K562 (cell line): Measurements from ENCODE around the gene MYH15. TPM values are rescaled to one million over a fixed set of nuclear protein-coding genes. Genes with fewer than 3 reads are reported as not detected.
A peak's percentile ranks its signal among the peaks of the same experiment; 100 is the strongest.

Experiments used
- ATAC-seq: fragments of 200-7000 bp; cut with Tn5 transposase; 3 replicates; pipeline ENCODE4 v1.9.1; 2020; ENCODE audit warnings: moderate library complexity
- BruUV-seq: library from RNA; stranded (reverse); fragments of 400-500 nt; replicated peaks from 2 replicates; lab custom pipeline; 2021; lab: Mats Ljungman, UMichigan
- CTCF ChIA-PET: fragments of 300-600 bp; formaldehyde crosslinking; extraction: SDS; loops from one replicate; lab custom pipeline; 2021; ENCODE audit warnings: low intra/inter-chr PET ratio; lab: Yijun Ruan, JAX
- POLR2A ChIA-PET: fragments of 300-600, 350-650 bp; sonication (Branson Sonifier 250); formaldehyde crosslinking; extraction: SDS; loops from one replicate; lab custom pipeline; 2021; ENCODE audit warnings: antibody characterized with exemption, inconsistent platforms; lab: Yijun Ruan, JAX
- DNase-seq, 4 experiments: peaks; one replicate each; pipeline versions ENCODE4 v3.0.0 to v3.0.0-alpha.2; 2011 to 2018; ENCODE audit warnings: low spot score in 3 of 4, mixed read lengths in 3 of 4; ENCODE audit errors: extremely low read depth in 1 of 4
- FAIRE-seq: peaks from 2 replicates; lab custom pipeline; 2011; peaks lifted over from hg19 to GRCh38; lab: Jason Lieb, UNC
- H2AFZ ChIP-seq: 2 replicates; pipeline ENCODE4 v1.6.0; 2011; ENCODE audit warnings: low read depth, low read length, control low read depth, inconsistent platforms
- H3K27ac ChIP-seq: fragments of 200-600 bp; 3 replicates; pipeline ENCODE4 v1.8.0; 2011; ENCODE audit warnings: low read depth, mild to moderate bottlenecking, control low read depth, inconsistent platforms, low read length, moderate library complexity, mixed read lengths; ENCODE audit errors: extremely low read depth
- H3K27me3 ChIP-seq, 2 experiments: fragments of 300-600 bp in 1 of 2; 2 replicates in 1 of 2; 3 replicates in 1 of 2; pipeline versions ENCODE4 v1.6.0 to v1.8.0; 2011; ENCODE audit warnings: inconsistent platforms in 2 of 2, low read length in 2 of 2, mild to moderate bottlenecking in 1 of 2, mixed read lengths in 1 of 2, moderate library complexity in 1 of 2; ENCODE audit not compliant: control insufficient read depth in 2 of 2, insufficient read depth in 2 of 2
- H3K36me3 ChIP-seq: fragments of 300-600 bp; 3 replicates; pipeline ENCODE4 v1.8.0; 2011; ENCODE audit warnings: mild to moderate bottlenecking, low read length, inconsistent platforms; ENCODE audit not compliant: control insufficient read depth, insufficient read depth
- H3K4me1 ChIP-seq, 2 experiments: fragments of 200-600 bp in 1 of 2; replicated peaks in 1 of 2; 2 replicates in 1 of 2; 3 replicates in 1 of 2; pipeline versions ENCODE4 v1.5.1 to v1.8.0; 2011; ENCODE audit warnings: inconsistent platforms in 2 of 2, low read length in 2 of 2, mild to moderate bottlenecking in 1 of 2, mixed read lengths in 1 of 2, moderate library complexity in 1 of 2; ENCODE audit not compliant: control insufficient read depth in 2 of 2, insufficient read depth in 2 of 2
- H3K4me2 ChIP-seq: 2 replicates; pipeline ENCODE4 v1.6.1; 2011; ENCODE audit warnings: low read length, control low read depth, inconsistent platforms, mixed read lengths; ENCODE audit not compliant: insufficient read depth
- H3K4me3 ChIP-seq: fragments of 200-600 bp; sonication (generic), shearing (Covaris generic); 2 replicates; pipeline ENCODE4 v1.5.1; 2016; ENCODE audit warnings: control low read depth, inconsistent platforms
- H3K79me2 ChIP-seq: fragments of 200-600 bp; 3 replicates; pipeline ENCODE4 v1.8.0; 2011; ENCODE audit warnings: low read length, inconsistent platforms; ENCODE audit not compliant: control insufficient read depth, insufficient read depth
- H3K9ac ChIP-seq, 2 experiments: 2 replicates each; pipeline versions ENCODE4 v1.6.0 to v1.6.1; 2011; ENCODE audit warnings: low read depth in 2 of 2, low read length in 2 of 2, control low read depth in 1 of 2, inconsistent platforms in 1 of 2, mild to moderate bottlenecking in 1 of 2, mixed read lengths in 1 of 2; ENCODE audit not compliant: insufficient read depth in 1 of 2
- H3K9me1 ChIP-seq: one replicate; pipeline ENCODE4 v1.6.0; 2011; ENCODE audit warnings: inconsistent platforms, mild to moderate bottlenecking, low read length, moderate library complexity; ENCODE audit not compliant: control insufficient read depth, insufficient read depth
- H3K9me3 ChIP-seq: replicated peaks from 2 replicates; pipeline ENCODE4 v1.5.1; 2011; ENCODE audit warnings: low read depth, low read length, inconsistent platforms; ENCODE audit not compliant: control insufficient read depth, insufficient read depth
- H4K20me1 ChIP-seq: replicated peaks from 2 replicates; pipeline ENCODE4 v1.6.1; 2011; ENCODE audit warnings: low read length, inconsistent platforms, mixed read lengths; ENCODE audit not compliant: control insufficient read depth, insufficient read depth
- NFE2 ChIP-seq: IDR thresholded peaks from 2 replicates; pipeline ENCODE4 v1.6.1; 2014; ENCODE audit warnings: antibody characterized with exemption, low read depth
- WGBS: fragments of 100-300 bp; shearing (Covaris generic); methylation state at CpG from one replicate; pipeline ENCODE4 v1.1.6; 2016; ENCODE audit warnings: low coverage, mixed read lengths; ENCODE audit not compliant: insufficient coverage; ENCODE audit errors: missing lambda C conversion rate; 5-methylcytosine and 5-hydroxymethylcytosine counted together
- in situ Hi-C: fragments of 300-500 bp; cut with MboI; formaldehyde crosslinking; loops from 4 replicates; pipeline ENCODE4 v1.15.0; 2018; ENCODE audit warnings: inconsistent platforms, mixed read lengths
- intact Hi-C: fragments of 100-400 bp; cut with micrococcal nuclease; formaldehyde crosslinking; loops from 2 replicates; pipeline ENCODE4 v1.14.2; 2022
- polyA plus RNA-seq, 8 experiments: library from polyadenylated mRNA; depleted of rRNA in 4 of 8; stranded (reverse) in 5 of 8; unstranded in 3 of 8; fragments of >200 nt; fragmentation: Nextera tagmentation in 2 of 8; fragmentation: Illumina TruSeq in 1 of 8; extraction: Ambion mirVana in 2 of 8; extraction: Trizol in 1 of 8; gene quantifications; 2 replicates each; pipeline versions ENCODE4 v1.2.1 to v1.2.3, GENCODE V29; 2011 to 2014; ENCODE audit warnings: inconsistent platforms in 1 of 8, missing spikeins in 1 of 8
- total RNA-seq, 7 experiments: library from RNA; depleted of rRNA in 6 of 7; stranded (reverse); fragments of >200 nt in 6 of 7; fragmentation: Illumina TruSeq in 2 of 7; extraction: Trizol in 2 of 7; gene quantifications; 2 replicates each; pipeline versions ENCODE4 v1.2.1 to v1.2.3, GENCODE V29; 2011 to 2021; ENCODE audit warnings: low replicate concordance in 1 of 7
- TF ChIP-seq, protein P1 (sequence below), 2 experiments: IDR thresholded peaks in 1 of 2; conservative IDR thresholded peaks in 1 of 2; 2 replicates each; pipeline ENCODE4 v1.6.1; 2016; ENCODE audit warnings: low read depth in 2 of 2, mild to moderate bottlenecking in 1 of 2, missing compliant biosample characterization in 1 of 2, missing genetic modification characterization in 1 of 2, moderate library complexity in 1 of 2

The MYH15 gene
- total and polyA plus RNA-seq, 9 of the 15 experiments (the other 6 are each of a cell fraction or from before 2014, with no cell fraction given) = 0.03 to 0.29 (median 0.12) TPM

DNA sequence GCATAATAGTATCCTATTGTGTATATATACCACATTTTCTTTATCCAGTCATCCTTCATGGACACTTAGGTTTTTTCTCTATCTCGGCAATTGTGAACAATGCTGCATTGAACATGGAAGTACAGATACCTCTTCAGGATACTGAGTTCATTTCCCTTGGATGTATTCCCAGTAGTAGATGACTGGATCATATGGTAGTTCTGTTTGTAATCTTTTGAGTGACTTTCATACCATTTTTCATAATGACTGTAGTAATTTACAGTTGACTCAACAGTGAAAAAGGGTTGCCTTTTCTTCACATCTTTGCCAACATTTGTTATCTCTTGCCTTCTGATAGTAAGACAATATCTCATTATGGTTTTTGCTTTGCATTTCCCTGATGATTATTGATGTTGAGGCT, 21.8 kb downstream of the MYH15 start:
- no peaks in the 10 kb centered on the region for H3K36me3 ChIP-seq
- no peaks in the 10 kb centered on the region for H4K20me1 ChIP-seq
- H3K27me3 ChIP-seq = peaks cover 0 to 3% of the 10 kb centered on the region in 2 experiments; a peak in 1 of 5 replicates
- H3K4me2 ChIP-seq = no peak overlapping the region
- H3K9ac ChIP-seq = no peak overlapping the region
- TF ChIP-seq NFE2 = no peak
- TF ChIP-seq, protein P1, sequence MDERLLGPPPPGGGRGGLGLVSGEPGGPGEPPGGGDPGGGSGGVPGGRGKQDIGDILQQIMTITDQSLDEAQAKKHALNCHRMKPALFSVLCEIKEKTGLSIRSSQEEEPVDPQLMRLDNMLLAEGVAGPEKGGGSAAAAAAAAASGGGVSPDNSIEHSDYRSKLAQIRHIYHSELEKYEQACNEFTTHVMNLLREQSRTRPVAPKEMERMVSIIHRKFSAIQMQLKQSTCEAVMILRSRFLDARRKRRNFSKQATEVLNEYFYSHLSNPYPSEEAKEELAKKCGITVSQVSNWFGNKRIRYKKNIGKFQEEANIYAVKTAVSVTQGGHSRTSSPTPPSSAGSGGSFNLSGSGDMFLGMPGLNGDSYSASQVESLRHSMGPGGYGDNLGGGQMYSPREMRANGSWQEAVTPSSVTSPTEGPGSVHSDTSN (CRISPR knock-in tag; IDR thresholded peaks at IDR 0.05; ENCODE audit: low read depth) = no peak
- TF ChIP-seq, protein P1 (tag; conservative IDR thresholded peaks at IDR 0.05; ENCODE audit: low read depth) = peak; percentile 43
- H3K4me1 ChIP-seq = no peaks in the 10 kb centered on the region; a peak in 1 of 5 replicates
- POLR2A ChIA-PET = no interaction called here
- CTCF ChIA-PET = interaction anchor here (1.4 kb wide), 1 partner anchor 330 kb away, joined by 5 read pairs; no protein-coding TSS in a partner anchor
- DNase-seq (no peak), FAIRE-seq (no peak), ATAC-seq (no peak)
- H3K79me2 ChIP-seq = no peaks in the 10 kb centered on the region
- H2AFZ ChIP-seq = no peak overlapping the region
- H3K9me3 ChIP-seq = no peaks in the 10 kb centered on the region
- no TSS peak for BruUV-seq
- intact Hi-C loops (loop anchor here (1.0 to 10.0 kb wide), 6 partner anchors 64 to 1254 kb away; no protein-coding TSS in a partner anchor), in situ Hi-C loops (loop anchor here (25.0 kb wide), 1 partner anchor 424 kb away; no protein-coding TSS in a partner anchor)
- no peaks in the 10 kb centered on the region for H3K9me1 ChIP-seq
- 7% methylated on average over 1 of the region's 1 CpG for WGBS
- no peak overlapping the region for H3K4me3 ChIP-seq
- H3K27ac ChIP-seq = no peak overlapping the region
